Activated naive CD8-positive, alpha-beta T cell treated with anti-CD3 and anti-CD28 coated beads, Interleukin-2, amount 10 ng/mL, durations not matched to agents 7 days and 5 days (primary cell): ENCODE measurements around the gene RNU1-1. TPM values are rescaled to one million over a fixed set of nuclear protein-coding genes. Genes with fewer than 3 reads are reported as not detected.
"Not testable (repeated sequence)": the region's sequence is repeated elsewhere in the genome, so short reads cannot be mapped to it uniquely, and the experiment has no call there.

Experiments
- ATAC-seq: fragments of 150-1000 bp; cut with Tn5 transposase; one replicate; pipeline ENCODE4 v1.10.0; 2021; ENCODE audit warnings: low read depth, moderate library complexity
- POLR2A ChIA-PET: fragments of 350-600 bp; sonication (Branson Sonifier 250); formaldehyde crosslinking; loops from one replicate; lab custom pipeline; 2021; ENCODE audit warnings: antibody characterized with exemption; lab: Charles Lee
- DNase-seq: peaks from one replicate; pipeline ENCODE4 v3.0.0; 2021
- H3K27ac Mint-ChIP-seq: one replicate; pipeline ENCODE4 v1.8.0; 2022; ENCODE audit warnings: mild to moderate bottlenecking, mixed read lengths
- H3K27me3 Mint-ChIP-seq: one replicate; pipeline ENCODE4 v1.8.0; 2022; ENCODE audit warnings: mild to moderate bottlenecking, moderate library complexity, mixed read lengths
- H3K36me3 Mint-ChIP-seq: one replicate; pipeline ENCODE4 v1.8.0; 2021; ENCODE audit warnings: mild to moderate bottlenecking, mixed read lengths
- H3K4me1 Mint-ChIP-seq: one replicate; pipeline ENCODE4 v1.8.0; 2021; ENCODE audit warnings: mixed read lengths
- H3K4me3 Mint-ChIP-seq: one replicate; pipeline ENCODE4 v1.8.0; 2022; ENCODE audit warnings: mild to moderate bottlenecking, moderate library complexity, mixed read lengths
- H3K9me3 Mint-ChIP-seq: one replicate; pipeline ENCODE4 v1.8.0; 2021; ENCODE audit warnings: mixed read lengths
- total RNA-seq, 2 experiments: library from RNA; stranded (reverse); gene quantifications; one replicate each; pipeline ENCODE4 v1.2.3, GENCODE V29; 2021

Gene RNU1-1
- total RNA-seq, 2 experiments from 2014 or later: 3,257 to 3,430 TPM

- H3K4me3 Mint-ChIP-seq, ATAC-seq, POLR2A ChIA-PET, H3K9me3 Mint-ChIP-seq, H3K4me1 Mint-ChIP-seq, H3K36me3 Mint-ChIP-seq, DNase-seq, H3K27ac Mint-ChIP-seq: not testable (repeated sequence)
- peaks cover 46% of the 10 kb centered on the region for H3K27me3 Mint-ChIP-seq
Measured at GRCh38 chr1:16535898-16536297, 21.8 kb upstream of the RNU1-1 start.

GRCh38 chr1:16535487-16535886, 21.4 kb upstream of the RNU1-1 start:
- H3K9me3 Mint-ChIP-seq, H3K4me1 Mint-ChIP-seq, H3K4me3 Mint-ChIP-seq, POLR2A ChIA-PET, ATAC-seq, H3K36me3 Mint-ChIP-seq, DNase-seq, H3K27ac Mint-ChIP-seq: not testable (repeated sequence)
- H3K27me3 Mint-ChIP-seq: peaks cover 44% of the 10 kb centered on the region

DNA sequence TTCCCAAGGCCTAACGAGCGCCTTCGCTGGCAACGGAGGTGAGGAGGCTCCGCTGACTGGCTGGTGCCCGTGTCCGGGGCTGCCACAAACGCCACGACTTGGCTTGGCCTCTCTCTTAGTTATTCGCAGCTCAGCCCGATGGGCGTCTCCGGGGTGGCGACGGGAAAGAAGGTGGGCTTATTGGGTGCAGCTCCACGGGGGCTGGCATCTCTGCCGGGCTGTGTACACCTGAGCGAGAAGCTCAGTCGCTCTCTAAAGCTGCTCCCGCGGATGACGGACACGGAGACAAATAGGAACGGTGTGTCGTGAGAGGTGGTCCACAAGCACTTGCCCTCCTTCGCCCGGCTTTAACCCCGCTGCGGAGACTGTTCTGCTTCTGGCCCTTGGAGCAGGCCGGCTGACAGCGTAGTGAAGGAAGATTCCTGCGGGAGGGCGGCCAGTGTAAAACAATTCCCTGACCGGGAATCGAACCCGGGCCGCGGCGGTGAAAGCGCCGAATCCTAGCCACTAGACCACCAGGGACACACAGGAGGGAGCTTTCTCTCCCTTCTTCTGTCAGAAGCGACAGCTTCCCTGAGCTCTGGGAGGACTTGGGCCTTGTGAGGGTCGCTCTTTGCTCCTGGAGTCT, 20.9 kb upstream of the RNU1-1 start:
- Mint-ChIP-seq H3K4me3 (peak overlapping the region; percentile 68), H3K27me3 (peaks cover 41% of the 10 kb centered on the region)
- POLR2A ChIA-PET, H3K4me1 Mint-ChIP-seq, H3K27ac Mint-ChIP-seq, H3K36me3 Mint-ChIP-seq, H3K9me3 Mint-ChIP-seq: not testable (repeated sequence)
- ATAC-seq (peak; percentile 56), DNase-seq (peak; percentile 45)

GRCh38 chr1:16534239-16534828, 20.2 kb upstream of the RNU1-1 start:
- DNase-seq: peak; percentile 45
- Mint-ChIP-seq H3K4me3 (peak overlapping the region; percentile 37), H3K27me3 (peaks cover 41% of the 10 kb centered on the region)
- H3K4me1 Mint-ChIP-seq, H3K27ac Mint-ChIP-seq, POLR2A ChIA-PET, H3K9me3 Mint-ChIP-seq, H3K36me3 Mint-ChIP-seq: not testable (repeated sequence)
- peak; percentile 18 for ATAC-seq

DNA sequence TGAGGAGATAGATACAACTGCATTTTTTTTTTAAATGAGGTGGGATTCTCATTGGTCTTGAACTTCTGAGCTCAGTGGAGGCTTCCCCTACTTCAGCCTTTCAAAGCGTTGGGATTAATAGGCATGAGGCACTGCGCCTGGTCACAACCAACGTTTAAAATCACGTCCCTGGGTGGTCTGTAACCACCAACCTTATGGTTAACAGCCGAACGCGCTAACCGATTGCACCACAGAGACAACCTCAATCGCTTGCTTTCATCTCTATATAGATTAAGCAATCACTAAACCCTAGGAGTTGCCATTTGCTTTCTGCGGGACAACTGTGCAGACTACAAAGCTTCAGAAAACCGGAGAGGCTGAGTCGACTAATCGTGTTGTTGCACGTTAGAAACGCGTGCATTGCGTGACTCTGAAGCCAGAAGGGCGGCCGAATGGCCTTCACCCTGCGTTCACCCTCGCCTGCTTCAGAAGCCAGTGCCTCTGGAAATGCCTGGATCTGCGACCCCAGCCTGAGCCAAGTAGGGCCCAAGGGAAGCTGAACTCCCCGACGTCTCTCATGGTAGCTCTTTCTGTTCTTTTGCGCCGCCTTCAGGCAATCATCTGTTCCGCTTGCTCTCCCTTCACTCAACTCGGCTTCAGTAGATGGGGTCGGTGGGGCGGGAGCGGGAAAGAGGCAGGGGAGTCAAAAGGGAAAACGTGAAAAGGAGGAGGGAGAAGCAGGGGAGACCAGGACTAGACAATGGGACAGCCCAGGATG, 18.3 kb upstream of the RNU1-1 start:
- DNase-seq, H3K4me1 Mint-ChIP-seq, H3K9me3 Mint-ChIP-seq, H3K27ac Mint-ChIP-seq, POLR2A ChIA-PET, H3K36me3 Mint-ChIP-seq, H3K4me3 Mint-ChIP-seq, ATAC-seq: not testable (repeated sequence)
- peaks cover 37% of the 10 kb centered on the region for H3K27me3 Mint-ChIP-seq

DNA sequence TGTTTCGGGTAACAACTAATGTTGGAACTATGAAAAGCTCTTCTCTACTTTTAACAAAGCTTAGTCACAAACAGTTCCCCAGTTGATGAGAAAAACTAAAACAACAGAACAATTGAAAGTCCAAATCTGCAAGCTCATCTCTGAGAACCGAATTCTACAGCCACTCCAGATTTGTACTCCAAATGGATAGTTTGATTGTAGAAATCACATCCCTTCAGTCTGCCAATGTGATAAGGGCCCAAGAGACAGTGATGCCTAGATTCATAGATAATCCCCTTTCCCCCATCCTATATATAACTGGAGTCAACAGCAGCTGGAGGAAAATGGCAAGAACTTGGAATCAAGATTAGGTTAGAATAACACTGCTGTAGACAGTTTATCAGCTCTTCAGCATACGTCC, 14.3 kb upstream of the RNU1-1 start:
- H3K4me1 Mint-ChIP-seq, H3K36me3 Mint-ChIP-seq, H3K27ac Mint-ChIP-seq, H3K4me3 Mint-ChIP-seq, ATAC-seq, POLR2A ChIA-PET, H3K9me3 Mint-ChIP-seq, DNase-seq: not testable (repeated sequence)
- H3K27me3 Mint-ChIP-seq: peaks cover 29% of the 10 kb centered on the region

- H3K4me3 Mint-ChIP-seq, H3K9me3 Mint-ChIP-seq, H3K36me3 Mint-ChIP-seq, H3K27ac Mint-ChIP-seq, POLR2A ChIA-PET, DNase-seq, H3K4me1 Mint-ChIP-seq, ATAC-seq: not testable (repeated sequence)
- peaks cover 33% of the 10 kb centered on the region for H3K27me3 Mint-ChIP-seq
Measured at GRCh38 chr1:16525769-16526168, 11.7 kb upstream of the RNU1-1 start.

- DNase-seq, H3K9me3 Mint-ChIP-seq, H3K4me3 Mint-ChIP-seq, H3K27ac Mint-ChIP-seq, POLR2A ChIA-PET, H3K36me3 Mint-ChIP-seq, ATAC-seq, H3K4me1 Mint-ChIP-seq: not testable (repeated sequence)
- H3K27me3 Mint-ChIP-seq: peaks cover 67% of the 10 kb centered on the region
Measured at GRCh38 chr1:16521679-16522078, 7.6 kb upstream of the RNU1-1 start.

- ATAC-seq (no peak), DNase-seq (no peak)
- peaks cover 67% of the 10 kb centered on the region for H3K27me3 Mint-ChIP-seq
- no peak overlapping the region for H3K4me3 Mint-ChIP-seq
- no peak overlapping the region for H3K27ac Mint-ChIP-seq
- H3K36me3 Mint-ChIP-seq: no peaks in the 10 kb centered on the region
- no peaks in the 10 kb centered on the region for H3K9me3 Mint-ChIP-seq
- POLR2A ChIA-PET: no interaction called here
- peaks cover 4% of the 10 kb centered on the region for H3K4me1 Mint-ChIP-seq
Measured at GRCh38 chr1:16521288-16521583, 7.2 kb upstream of the RNU1-1 start.

- H3K4me3 Mint-ChIP-seq: peak overlapping the region; percentile 46
- H3K27me3 Mint-ChIP-seq: peaks cover 62% of the 10 kb centered on the region
Measured at GRCh38 chr1:16520435-16521287, 6.6 kb upstream of the RNU1-1 start.

DNA sequence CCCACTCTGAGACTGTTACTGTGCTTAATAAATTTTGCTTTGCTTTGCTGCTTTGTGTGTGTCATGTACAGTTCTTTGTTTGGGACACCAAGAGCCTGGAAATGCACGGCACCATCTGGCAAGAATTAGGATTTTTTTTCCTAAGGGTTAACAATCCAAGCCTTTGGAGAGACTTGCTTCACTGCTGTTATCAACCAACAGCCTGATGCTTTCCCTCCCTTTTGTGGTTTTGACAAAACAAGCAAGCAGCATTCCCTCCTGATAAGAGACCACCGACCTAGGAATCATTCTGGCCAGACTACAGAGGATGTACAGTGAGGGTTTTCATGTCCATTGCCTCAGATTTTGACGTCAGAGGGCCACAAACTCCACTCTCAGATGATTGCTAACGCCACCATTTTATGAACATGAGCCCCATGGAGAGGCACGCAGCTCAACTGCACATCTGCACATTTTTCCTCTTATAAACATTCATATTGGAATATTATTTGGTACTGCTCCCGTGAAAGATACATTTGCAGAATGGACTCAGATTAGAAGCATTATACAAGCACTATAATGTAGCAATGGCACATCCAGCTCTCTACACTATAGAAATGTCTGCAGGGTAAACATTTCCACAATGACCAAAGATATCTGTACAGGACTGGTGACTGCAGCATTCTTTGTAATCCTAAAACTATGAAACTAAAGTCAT, 5.3 kb upstream of the RNU1-1 start:
- H3K4me1 Mint-ChIP-seq, H3K4me3 Mint-ChIP-seq, POLR2A ChIA-PET, ATAC-seq, DNase-seq, H3K27ac Mint-ChIP-seq, H3K9me3 Mint-ChIP-seq, H3K36me3 Mint-ChIP-seq: not testable (repeated sequence)
- peaks cover 54% of the 10 kb centered on the region for H3K27me3 Mint-ChIP-seq

More at GRCh38 chr1:16520435-16521287, 6.6 kb upstream of the RNU1-1 start:
- DNase-seq, ATAC-seq, POLR2A ChIA-PET, H3K36me3 Mint-ChIP-seq, H3K4me1 Mint-ChIP-seq, H3K9me3 Mint-ChIP-seq, H3K27ac Mint-ChIP-seq: not testable (repeated sequence)

DNA sequence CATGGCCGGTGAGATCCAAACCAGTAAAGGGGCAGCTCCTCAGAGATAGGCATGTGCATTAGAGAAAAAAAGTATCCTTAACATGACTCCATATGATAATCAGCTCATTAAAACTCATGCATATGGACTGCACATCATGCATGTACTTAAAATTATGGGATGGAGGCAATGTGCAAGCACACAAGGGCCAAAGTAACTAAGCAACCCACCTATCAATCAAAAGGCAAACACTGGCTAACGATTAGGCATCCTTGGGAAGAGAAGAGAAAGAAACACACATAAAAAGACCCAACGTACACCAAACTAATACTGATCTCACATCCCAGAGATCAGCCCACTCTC, 4.8 kb upstream of the RNU1-1 start:
- H3K36me3 Mint-ChIP-seq, H3K9me3 Mint-ChIP-seq, H3K4me3 Mint-ChIP-seq, H3K4me1 Mint-ChIP-seq, POLR2A ChIA-PET, ATAC-seq, H3K27ac Mint-ChIP-seq, DNase-seq: not testable (repeated sequence)
- H3K27me3 Mint-ChIP-seq: peaks cover 52% of the 10 kb centered on the region
